Inflammatory macrophage (primary cell): ENCODE measurements around the gene JAZF1.
"Not testable (repeated sequence)": the region's sequence is repeated elsewhere in the genome, so short reads cannot be mapped to it uniquely, and the experiment has no call there.

Experiments used
- DNase-seq, 2 donors: peaks; one replicate each; pipeline ENCODE4 v3.0.0-alpha.2; 2020 to 2022

The JAZF1 gene

GRCh38 chr7:27870595-27870994 is 310.0 kb downstream of the JAZF1 start:
- no peak for DNase-seq

GRCh38 chr7:27869056-27869455 is 311.5 kb downstream of the JAZF1 start:
- no peak for DNase-seq

GRCh38 chr7:27868131-27868550 is 312.5 kb downstream of the JAZF1 start:
- DNase-seq: peak in 1 of 2 donors; percentile 3

GRCh38 chr7:27866828-27867672 is 313.5 kb downstream of the JAZF1 start:
- no peak for DNase-seq

- DNase-seq: no peak
Measured at GRCh38 chr7:27866256-27866655, 314.3 kb downstream of the JAZF1 start.

- no peak for DNase-seq
Measured at GRCh38 chr7:27863880-27864279, 316.7 kb downstream of the JAZF1 start.

- DNase-seq: no peak
Measured at GRCh38 chr7:27861747-27862146, 318.8 kb downstream of the JAZF1 start.

- peak; percentile 59 to 61 for DNase-seq
Measured at GRCh38 chr7:27860800-27861199, 319.8 kb downstream of the JAZF1 start.

GRCh38 chr7:27856703-27857485 is 323.7 kb downstream of the JAZF1 start:
- DNase-seq: not testable (repeated sequence)

- no peak for DNase-seq
Measured at GRCh38 chr7:27850531-27850930, 330.1 kb downstream of the JAZF1 start.

GRCh38 chr7:27846388-27846787 is 334.2 kb downstream of the JAZF1 start:
- no peak for DNase-seq

- no peak for DNase-seq
Measured at GRCh38 chr7:27843584-27844305, 336.9 kb downstream of the JAZF1 start.

- DNase-seq: no peak
Measured at GRCh38 chr7:27842851-27843250, 337.7 kb downstream of the JAZF1 start.

- DNase-seq: no peak
Measured at GRCh38 chr7:27842094-27842692, 338.4 kb downstream of the JAZF1 start.

- no peak for DNase-seq
Measured at GRCh38 chr7:27840760-27841364, 339.7 kb downstream of the JAZF1 start.

GRCh38 chr7:27840313-27840712 is 340.3 kb downstream of the JAZF1 start:
- no peak for DNase-seq

GRCh38 chr7:27839099-27839498 is 341.5 kb downstream of the JAZF1 start:
- no peak for DNase-seq

GRCh38 chr7:27836536-27836935 is 344.1 kb downstream of the JAZF1 start:
- DNase-seq: no peak

- DNase-seq: no peak
Measured at GRCh38 chr7:27835376-27835775, 345.2 kb downstream of the JAZF1 start.

- DNase-seq: no peak
Measured at GRCh38 chr7:27834179-27834921, 346.2 kb downstream of the JAZF1 start.

GRCh38 chr7:27826357-27826756 is 354.2 kb downstream of the JAZF1 start:
- no peak for DNase-seq

- DNase-seq: no peak
Measured at GRCh38 chr7:27825891-27826290, 354.7 kb downstream of the JAZF1 start.
